K562 (cell line): Measurements from ENCODE around the gene CRYAB. TPM values are rescaled to one million over a fixed set of nuclear protein-coding genes. Genes with fewer than 3 reads are reported as not detected.

Source experiments
- ATF6 ChIP-seq: sonication (generic); formaldehyde crosslinking; IDR thresholded peaks from 2 replicates; pipeline ENCODE4 v1.4.0; 2020; ENCODE audit warnings: mild to moderate bottlenecking, missing genetic modification reagents
- CBX1 ChIP-seq: sonication (generic); IDR thresholded peaks from 2 replicates; pipeline ENCODE4 v1.6.1; 2016; ENCODE audit warnings: antibody characterized with exemption, low read depth, mild to moderate bottlenecking
- CHD1 ChIP-seq: fragments of 200-600 bp; sonication (generic); IDR thresholded peaks from one replicate; pipeline ENCODE4 v1.6.1; 2012; ENCODE audit warnings: mild to moderate bottlenecking, moderate library complexity, low read length, inconsistent platforms
- EHMT2 ChIP-seq: fragments of 450-650 bp; IDR thresholded peaks from 2 replicates; pipeline ENCODE4 v1.6.1; 2018; ENCODE audit warnings: antibody characterized with exemption
- EP300 ChIP-seq: IDR thresholded peaks from 2 replicates; pipeline ENCODE4 v1.6.1; 2012; ENCODE audit warnings: low read length, improper control_type of control experiment
- LARP7 ChIP-seq: fragments of 450-650 bp; IDR thresholded peaks from 2 replicates; pipeline ENCODE4 v1.6.1; 2016
- MYC ChIP-seq, 2 experiments: fragments of 250-450 bp in 1 of 2; sonication (Bioruptor Pico) in 1 of 2; IDR thresholded peaks; 2 replicates each; pipeline versions ENCODE4 v1.5.1 to v1.6.1; 2012 to 2021; ENCODE audit warnings: low read depth in 2 of 2, borderline replicate concordance in 1 of 2, improper control_type of control experiment in 1 of 2, low read length in 1 of 2, mild to moderate bottlenecking in 1 of 2, moderate library complexity in 1 of 2
- RBBP5 ChIP-seq: fragments of 200-600 bp; sonication (generic); IDR thresholded peaks from 2 replicates; pipeline ENCODE4 v1.6.1; 2012; ENCODE audit warnings: borderline replicate concordance, mild to moderate bottlenecking, low read length, control low read depth, inconsistent platforms; ENCODE audit not compliant: insufficient read depth, poor library complexity, severe bottlenecking
- SLC30A9 ChIP-seq: fragments of 250-450 bp; sonication (Bioruptor Pico); IDR thresholded peaks from 2 replicates; pipeline ENCODE4 v1.8.0; 2022; ENCODE audit warnings: mild to moderate bottlenecking, moderate library complexity
- SRSF9 ChIP-seq: fragments of 200-400 bp; formaldehyde crosslinking; IDR thresholded peaks from 2 replicates; pipeline ENCODE4 v1.6.1; 2017; ENCODE audit warnings: low read depth, low read length, borderline replicate concordance
- TFAP4 ChIP-seq: sonication (generic); formaldehyde crosslinking; IDR thresholded peaks from 2 replicates; pipeline ENCODE4 v1.8.0; 2022; ENCODE audit warnings: missing genetic modification reagents, mild to moderate bottlenecking, moderate library complexity, borderline replicate concordance
- TOE1 ChIP-seq, 2 experiments: fragments of 450-650 bp in 1 of 2; sonication (generic) in 1 of 2; formaldehyde crosslinking in 1 of 2; IDR thresholded peaks; 2 replicates each; pipeline versions ENCODE4 v1.7.1 to v1.8.0; 2016 to 2022; ENCODE audit warnings: borderline replicate concordance in 2 of 2, mild to moderate bottlenecking in 2 of 2, antibody characterized with exemption in 1 of 2, inconsistent platforms in 1 of 2, low read depth in 1 of 2, missing genetic modification reagents in 1 of 2, moderate library complexity in 1 of 2
- VEZF1 ChIP-seq: fragments of 200-800 bp; sonication (Bioruptor generic); IDR thresholded peaks from 2 replicates; pipeline ENCODE4 v1.6.1; 2017; ENCODE audit warnings: missing genetic modification characterization, missing compliant biosample characterization
- ZBTB33 ChIP-seq: sonication (generic); formaldehyde crosslinking; IDR thresholded peaks from 2 replicates; pipeline ENCODE4 v1.8.1; 2023; ENCODE audit warnings: mild to moderate bottlenecking, missing genetic modification reagents
- ZNF263 ChIP-seq: sonication (generic); formaldehyde crosslinking; IDR thresholded peaks from 2 replicates; pipeline ENCODE4 v1.8.0; 2022; ENCODE audit warnings: mild to moderate bottlenecking, missing genetic modification reagents, borderline replicate concordance
- ZNF449 ChIP-seq: fragments of 250-450 bp; sonication (Bioruptor Pico); IDR thresholded peaks from 2 replicates; pipeline ENCODE4 v1.8.0; 2022; ENCODE audit warnings: moderate library complexity, mild to moderate bottlenecking, inconsistent platforms
- ZNF699 ChIP-seq: fragments of 250-450 bp; sonication (Bioruptor Pico); IDR thresholded peaks from 2 replicates; pipeline ENCODE4 v1.8.0; 2021; ENCODE audit warnings: mild to moderate bottlenecking, moderate library complexity; ENCODE audit not compliant: insufficient replicate concordance
- polyA plus RNA-seq, 8 experiments: library from polyadenylated mRNA; depleted of rRNA in 4 of 8; stranded (reverse) in 5 of 8; unstranded in 3 of 8; fragments of >200 nt; fragmentation: Nextera tagmentation in 2 of 8; fragmentation: Illumina TruSeq in 1 of 8; extraction: Ambion mirVana in 2 of 8; extraction: Trizol in 1 of 8; gene quantifications; 2 replicates each; pipeline versions ENCODE4 v1.2.1 to v1.2.3, GENCODE V29; 2011 to 2014; ENCODE audit warnings: inconsistent platforms in 1 of 8, missing spikeins in 1 of 8
- total RNA-seq, 7 experiments: library from RNA; depleted of rRNA in 6 of 7; stranded (reverse); fragments of >200 nt in 6 of 7; fragmentation: Illumina TruSeq in 2 of 7; extraction: Trizol in 2 of 7; gene quantifications; 2 replicates each; pipeline versions ENCODE4 v1.2.1 to v1.2.3, GENCODE V29; 2011 to 2021; ENCODE audit warnings: low replicate concordance in 1 of 7

CRYAB gene
- total and polyA plus RNA-seq, 9 of the 15 experiments (the other 6 are each of a cell fraction or from before 2014, with no cell fraction given): 0.83 to 7.5 (median 3.6) TPM

- TF ChIP-seq ZNF263: no peak
- no peak for TF ChIP-seq CHD1
- TF ChIP-seq SLC30A9 (CRISPR knock-in tag): no peak
- TF ChIP-seq EHMT2: peak; percentile 86
- TF ChIP-seq TFAP4 (CRISPR knock-in tag): peak; percentile 49; the same call in 1 of the 2 replicates
- TF ChIP-seq TOE1 (IDR thresholded peaks at IDR 0.05; ENCODE audit: borderline replicate concordance): peak; percentile 88
- TF ChIP-seq TOE1 (CRISPR knock-in tag; IDR thresholded peaks at IDR 0.05; ENCODE audit: borderline replicate concordance, low read depth): no peak
- 0 out of 2 replicates have a peak, but pooled peaks have one; percentile 29 for TF ChIP-seq LARP7
- TF ChIP-seq EP300: peak; percentile 21; the same call in 1 of the 2 replicates
- TF ChIP-seq ZNF449 (CRISPR knock-in tag): no peak
- TF ChIP-seq CBX1: 0 out of 2 replicates have a peak, but pooled peaks have one; percentile 43
- TF ChIP-seq ATF6 (CRISPR knock-in tag): no peak
- no peak for TF ChIP-seq ZNF699 (CRISPR knock-in tag)
- 0 out of 2 replicates have a peak, but pooled peaks have one; percentile 16 for TF ChIP-seq ZBTB33 (CRISPR knock-in tag)
- TF ChIP-seq RBBP5: peak; percentile 98
- peak; percentile 46; the same call in 1 of the 2 replicates for TF ChIP-seq VEZF1
- no peak for TF ChIP-seq SRSF9
- peak; percentile 61; the same call in 1 of the 2 replicates for TF ChIP-seq MYC (IDR thresholded peaks at IDR 0.05; ENCODE audit: low read depth, low read length)
- no peak for TF ChIP-seq MYC (CRISPR knock-in tag; IDR thresholded peaks at IDR 0.05; ENCODE audit: borderline replicate concordance, low read depth)
Observed at GRCh38 chr11:111870886-111871692, 40.5 kb downstream of the CRYAB start, which contains the start of gene ALG9 (continued).
